Measurements from ENCODE around the gene BMERB1. TPM values are rescaled to one million over a fixed set of nuclear protein-coding genes. Genes with fewer than 3 reads are reported as not detected.

BMERB1 gene
- total and polyA plus RNA-seq, 9 of the 15 experiments (the other 6 are each of a cell fraction or from before 2014, with no cell fraction given): 0.29 to 2.9 (median 0.94) TPM

DNA sequence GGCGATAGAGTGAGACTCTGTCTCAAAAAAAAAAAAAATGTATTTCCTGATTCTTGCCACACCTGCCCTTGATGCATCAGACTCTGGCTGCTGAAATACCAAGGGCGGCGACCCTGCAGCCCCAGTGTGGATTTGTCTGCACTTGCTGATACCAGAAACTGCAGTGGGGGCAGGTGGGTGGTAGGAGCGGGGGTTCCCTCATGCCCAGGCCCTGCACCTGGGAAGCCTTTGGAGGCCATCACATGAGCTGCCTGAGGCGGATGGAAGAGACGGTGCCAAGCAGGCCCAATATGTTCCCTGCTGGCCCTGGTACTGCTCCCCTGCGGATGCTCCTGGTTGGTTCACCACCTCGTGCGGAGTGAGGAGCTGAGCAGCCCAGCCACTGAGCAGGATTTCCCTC lies 157.9 kb downstream of the BMERB1 start (continued):
- TF ChIP-seq, protein P1, sequence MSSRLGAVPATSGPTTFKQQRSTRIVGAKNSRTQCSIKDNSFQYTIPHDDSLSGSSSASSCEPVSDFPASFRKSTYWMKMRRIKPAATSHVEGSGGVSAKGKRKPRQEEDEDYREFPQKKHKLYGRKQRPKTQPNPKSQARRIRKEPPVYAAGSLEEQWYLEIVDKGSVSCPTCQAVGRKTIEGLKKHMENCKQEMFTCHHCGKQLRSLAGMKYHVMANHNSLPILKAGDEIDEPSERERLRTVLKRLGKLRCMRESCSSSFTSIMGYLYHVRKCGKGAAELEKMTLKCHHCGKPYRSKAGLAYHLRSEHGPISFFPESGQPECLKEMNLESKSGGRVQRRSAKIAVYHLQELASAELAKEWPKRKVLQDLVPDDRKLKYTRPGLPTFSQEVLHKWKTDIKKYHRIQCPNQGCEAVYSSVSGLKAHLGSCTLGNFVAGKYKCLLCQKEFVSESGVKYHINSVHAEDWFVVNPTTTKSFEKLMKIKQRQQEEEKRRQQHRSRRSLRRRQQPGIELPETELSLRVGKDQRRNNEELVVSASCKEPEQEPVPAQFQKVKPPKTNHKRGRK (tag; IDR thresholded peaks at IDR 0.05): no peak
- TF ChIP-seq NFRKB (IDR thresholded peaks at IDR 0.05; ENCODE audit: low read depth) (peak; percentile 28; the same call in 1 of the 2 replicates), ZNF584 (CRISPR knock-in tag; IDR thresholded peaks at IDR 0.05; ENCODE audit: low read depth) (0 out of 2 replicates have a peak, but pooled peaks have one; percentile 24), DIDO1 (tag; IDR thresholded peaks at IDR 0.05; ENCODE audit: low read depth) (no peak), DMBX1 (CRISPR knock-in tag; IDR thresholded peaks at IDR 0.05; ENCODE audit: borderline replicate concordance) (0 out of 2 replicates have a peak, but pooled peaks have one; percentile 50)

DNA sequence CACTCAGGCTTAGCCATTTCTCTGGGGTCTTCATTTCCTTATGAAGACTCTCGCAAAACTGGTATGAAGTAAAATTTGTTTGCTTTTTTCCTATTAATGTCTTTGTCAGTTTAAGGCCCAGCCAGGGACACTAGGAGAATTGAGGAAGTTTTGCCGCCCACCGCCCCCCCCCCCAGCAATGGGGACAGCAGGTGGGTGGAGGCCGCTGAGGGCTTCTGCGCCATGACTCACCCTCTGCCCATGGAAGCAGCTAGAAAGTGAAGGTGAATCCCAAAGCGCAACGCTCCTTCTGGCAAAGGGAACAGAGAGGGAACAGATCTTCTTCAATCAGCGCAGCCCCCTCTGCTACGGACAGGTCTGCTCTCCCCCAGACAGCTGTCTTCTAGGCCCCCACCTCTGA lies 158.8 kb downstream of the BMERB1 start:
- CTCF ChIA-PET (ENCODE audit: low intra/inter-chr PET ratio): no interaction called here
- WGBS (ENCODE audit: insufficient coverage, low coverage, missing lambda C conversion rate): 56% methylated on average over 9 of the region's 9 CpGs
- no peak overlapping the region for H3K4me2 ChIP-seq (ENCODE audit: insufficient read depth, low read length)
- no peaks in the 10 kb centered on the region for H3K27me3 ChIP-seq (ENCODE audit: control insufficient read depth in 2 of 2, insufficient read depth in 2 of 2, low read length in 2 of 2)
- no peak overlapping the region; the same call in 1 of the 2 replicates for H2AFZ ChIP-seq (ENCODE audit: low read depth, low read length)
- no peaks in the 10 kb centered on the region for H3K79me2 ChIP-seq (ENCODE audit: control insufficient read depth, insufficient read depth, low read length)
- ATAC-seq (no peak), FAIRE-seq (no peak), DNase-seq (ENCODE audit: extremely low read depth in 1 of 4, low spot score in 3 of 4) (peak in 3 of 4 experiments; percentile 22 to 54 (median 37))
- no peaks in the 10 kb centered on the region for H4K20me1 ChIP-seq (replicated peaks; ENCODE audit: control insufficient read depth, insufficient read depth, low read length)
- H3K27ac ChIP-seq (ENCODE audit: extremely low read depth, low read depth, low read length): peak overlapping the region; percentile 58; the same call in 2 of the 3 replicates
- in situ Hi-C loops (cut with MboI): no loop called here
- POLR2A ChIA-PET: interaction anchor here (0.7 to 1.9 kb wide), 2 partner anchors 17 to 34 kb away, joined by 3 to 12 read pairs; no protein-coding TSS in a partner anchor
- no TSS peak for BruUV-seq (replicated peaks)
- no peaks in the 10 kb centered on the region for H3K9me1 ChIP-seq (ENCODE audit: control insufficient read depth, insufficient read depth, low read length)
- 0 out of 2 replicates have a peak, but pooled peaks cover 2% of the 10 kb centered on the region for H3K9me3 ChIP-seq (replicated peaks; ENCODE audit: control insufficient read depth, insufficient read depth, low read depth, low read length)
- H3K36me3 ChIP-seq (ENCODE audit: control insufficient read depth, insufficient read depth, low read length): peaks cover 33% of the 10 kb centered on the region
- H3K4me3 ChIP-seq: no peak overlapping the region
- H3K9ac ChIP-seq (ENCODE audit: insufficient read depth in 1 of 2, low read depth in 2 of 2, low read length in 2 of 2): peak overlapping the region; percentile 41 to 60; a peak in 2 of 4 replicates
- peaks cover 28 to 41% of the 10 kb centered on the region in 2 experiments for H3K4me1 ChIP-seq (replicated peaks in 1 of 2; ENCODE audit: control insufficient read depth in 2 of 2, insufficient read depth in 2 of 2, low read length in 2 of 2)
- intact Hi-C loops (cut with micrococcal nuclease): no loop called here
- TF ChIP-seq, protein P2, sequence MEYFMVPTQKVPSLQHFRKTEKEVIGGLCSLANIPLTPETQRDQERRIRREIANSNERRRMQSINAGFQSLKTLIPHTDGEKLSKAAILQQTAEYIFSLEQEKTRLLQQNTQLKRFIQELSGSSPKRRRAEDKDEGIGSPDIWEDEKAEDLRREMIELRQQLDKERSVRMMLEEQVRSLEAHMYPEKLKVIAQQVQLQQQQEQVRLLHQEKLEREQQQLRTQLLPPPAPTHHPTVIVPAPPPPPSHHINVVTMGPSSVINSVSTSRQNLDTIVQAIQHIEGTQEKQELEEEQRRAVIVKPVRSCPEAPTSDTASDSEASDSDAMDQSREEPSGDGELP (CRISPR knock-in tag; IDR thresholded peaks at IDR 0.05; ENCODE audit: borderline replicate concordance): no peak; the same call in 1 of the 2 replicates
- TF ChIP-seq RAD21 (CRISPR knock-in tag; conservative IDR thresholded peaks at IDR 0.05 in 1 of 2, IDR thresholded peaks at IDR 0.05 in 1 of 2): no peak
- peak; percentile 88 for TF ChIP-seq EGR1 (conservative IDR thresholded peaks at IDR 0.05)
- no peak for TF ChIP-seq CBX5 (IDR thresholded peaks at IDR 0.05; ENCODE audit: borderline replicate concordance, low read depth)
- peak; percentile 43; the same call in 1 of the 2 replicates for TF ChIP-seq MYNN (IDR thresholded peaks at IDR 0.05)
- no peak for TF ChIP-seq MYNN (CRISPR knock-in tag; IDR thresholded peaks at IDR 0.05)
- 0 out of 2 replicates have a peak, but pooled peaks have one; percentile 20 for TF ChIP-seq L3MBTL2 (IDR thresholded peaks at IDR 0.05)
- TF ChIP-seq BRCA1 (IDR thresholded peaks at IDR 0.05): no peak
- no peak for TF ChIP-seq BRCA1 (CRISPR knock-in tag; IDR thresholded peaks at IDR 0.05)
- TF ChIP-seq MED1 (CRISPR knock-in tag; IDR thresholded peaks at IDR 0.05; ENCODE audit: borderline replicate concordance): no peak
- TF ChIP-seq BDP1 (IDR thresholded peaks at IDR 0.05; ENCODE audit: insufficient read depth, insufficient read length): no peak
- no peak for TF ChIP-seq RNF2 (IDR thresholded peaks at IDR 0.05)
- TF ChIP-seq, protein P3, sequence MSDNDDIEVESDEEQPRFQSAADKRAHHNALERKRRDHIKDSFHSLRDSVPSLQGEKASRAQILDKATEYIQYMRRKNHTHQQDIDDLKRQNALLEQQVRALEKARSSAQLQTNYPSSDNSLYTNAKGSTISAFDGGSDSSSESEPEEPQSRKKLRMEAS (CRISPR knock-in tag; IDR thresholded peaks at IDR 0.05): peak; percentile 48
- TF ChIP-seq GATAD2A (IDR thresholded peaks at IDR 0.05): 0 out of 2 replicates have a peak, but pooled peaks have one; percentile 24
- TF ChIP-seq NRF1 (conservative IDR thresholded peaks at IDR 0.05 in 1 of 2, IDR thresholded peaks at IDR 0.05 in 1 of 2): no peak
- peak; percentile 46 for TF ChIP-seq ARID1B (IDR thresholded peaks at IDR 0.05)
- 0 out of 2 replicates have a peak, but pooled peaks have one; percentile 45 for TF ChIP-seq NFRKB (IDR thresholded peaks at IDR 0.05; ENCODE audit: low read depth)
- TF ChIP-seq DMBX1 (CRISPR knock-in tag; IDR thresholded peaks at IDR 0.05; ENCODE audit: borderline replicate concordance): peak; percentile 80; the same call in 1 of the 2 replicates

Data from K562 (cell line).